NOMO-1 treated with dmso at 0.1 percent for 144 hours (cell line): ENCODE measurements around the gene FAM168A.

ENCODE experiments used
- DNase-seq: peaks from one replicate; lab custom pipeline; 2025; ENCODE audit not compliant: unreplicated experiment; lab: John Stamatoyannopoulos, UW

Gene FAM168A

GRCh38 chr11:73403541-73403940, 194.4 kb downstream of the FAM168A start:
- no peak for DNase-seq

DNA sequence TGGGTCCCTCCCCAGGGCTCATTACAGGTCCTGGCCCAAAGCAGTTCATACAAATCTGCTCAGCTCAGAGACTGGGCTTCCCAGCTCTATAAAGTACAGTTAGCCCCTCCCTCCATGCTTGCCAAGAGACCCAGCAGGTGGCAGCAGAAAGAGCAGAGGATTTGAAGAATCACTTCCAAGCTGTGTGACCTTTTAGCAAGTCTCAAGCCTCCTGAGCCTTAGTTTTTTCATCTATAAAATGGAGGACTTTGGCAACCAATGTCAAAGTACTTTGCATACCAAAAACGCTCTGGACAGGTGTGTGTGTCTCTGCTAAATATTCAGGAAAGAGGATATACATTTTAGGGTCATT, 195.1 kb downstream of the FAM168A start:
- DNase-seq: no peak

- no peak for DNase-seq
Observed at GRCh38 chr11:73401924-73402833, 195.7 kb downstream of the FAM168A start.

- DNase-seq: no peak
Observed at GRCh38 chr11:73401217-73401923, 196.5 kb downstream of the FAM168A start.

DNA sequence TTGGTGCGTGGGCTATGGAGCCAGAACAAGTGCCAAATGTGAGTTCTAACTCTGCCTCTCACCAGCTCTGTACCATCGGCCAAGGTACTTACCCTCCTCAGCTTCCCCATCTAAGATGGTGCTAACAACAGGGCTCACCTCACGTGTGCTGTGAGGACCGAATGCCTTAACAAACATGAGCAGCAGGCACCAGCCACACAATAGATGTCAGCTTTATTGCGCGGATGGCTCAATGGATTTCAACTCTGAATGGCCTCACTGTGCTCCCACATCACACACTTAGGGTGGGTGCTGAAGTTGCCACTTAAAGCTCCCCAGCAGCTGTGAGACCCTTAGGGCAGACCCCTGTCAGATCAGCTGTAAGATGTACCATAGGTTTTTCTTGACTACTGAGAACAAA, 197.6 kb downstream of the FAM168A start:
- no peak for DNase-seq

GRCh38 chr11:73399636-73400035, 198.3 kb downstream of the FAM168A start:
- DNase-seq: no peak

DNA sequence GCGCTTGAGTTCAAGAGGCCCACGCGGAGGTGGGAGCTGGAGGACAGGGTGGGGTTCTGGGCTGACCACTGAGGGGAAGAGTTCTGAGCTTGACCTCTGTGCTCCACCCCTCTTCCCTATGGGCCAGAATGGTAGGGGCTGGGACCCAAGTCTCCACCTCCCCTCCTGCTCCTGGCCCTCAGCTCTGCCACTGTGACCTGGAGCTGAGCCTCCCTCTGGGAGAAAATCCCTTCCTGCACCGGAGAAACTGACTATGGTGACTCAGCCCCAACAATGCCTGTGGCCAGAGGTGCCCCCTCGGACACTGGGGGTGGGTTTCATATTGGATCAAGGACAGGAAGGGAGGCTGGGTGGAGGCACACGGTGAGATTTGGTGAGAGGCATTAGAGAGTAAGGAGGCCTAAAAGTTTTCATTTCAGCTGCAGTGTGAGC, 198.7 kb downstream of the FAM168A start:
- DNase-seq: no peak

DNA sequence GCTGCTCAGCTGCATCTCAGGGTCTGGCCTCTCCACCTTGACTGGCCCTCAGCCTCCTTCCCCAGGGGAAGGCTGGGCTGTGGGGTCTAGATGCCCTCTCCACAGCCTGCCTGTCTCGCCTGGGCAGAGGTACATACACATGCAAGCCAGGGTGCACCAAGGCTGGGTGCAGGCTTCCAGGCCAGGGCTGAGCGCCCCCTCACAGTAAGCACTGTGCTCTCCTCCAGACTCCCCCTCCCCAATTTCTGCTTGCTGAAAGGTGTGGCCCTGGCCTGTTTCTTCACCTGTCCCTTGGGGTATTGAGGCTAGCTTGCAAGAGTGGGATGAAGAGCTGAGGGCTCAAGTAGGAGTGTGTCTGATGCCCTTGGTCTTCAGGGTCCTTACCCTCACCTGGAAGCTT, 199.2 kb downstream of the FAM168A start:
- DNase-seq: no peak

- no peak for DNase-seq
Observed at GRCh38 chr11:73398132-73398526, 199.8 kb downstream of the FAM168A start.

- no peak for DNase-seq
Observed at GRCh38 chr11:73397468-73398131, 200.3 kb downstream of the FAM168A start.

DNA sequence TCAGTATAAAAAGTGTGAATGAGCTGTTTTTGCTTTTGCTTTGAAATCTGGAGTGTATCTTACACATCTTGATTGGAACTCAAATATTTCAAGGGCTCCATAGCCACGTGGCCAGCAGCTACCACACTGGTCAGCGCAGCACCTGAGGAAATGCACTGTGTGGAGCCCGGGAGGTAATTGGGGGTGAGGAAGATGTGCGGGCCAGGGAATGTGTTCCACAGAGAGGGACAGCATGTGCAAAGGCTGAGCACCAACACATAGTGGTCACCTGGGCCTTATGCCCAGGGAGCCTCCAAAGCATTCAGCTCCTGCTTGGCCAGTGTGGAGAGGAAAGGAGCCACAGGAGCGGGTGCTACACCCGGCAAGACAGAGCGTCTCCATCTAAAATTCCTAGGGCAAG, 200.9 kb downstream of the FAM168A start:
- no peak for DNase-seq

DNA sequence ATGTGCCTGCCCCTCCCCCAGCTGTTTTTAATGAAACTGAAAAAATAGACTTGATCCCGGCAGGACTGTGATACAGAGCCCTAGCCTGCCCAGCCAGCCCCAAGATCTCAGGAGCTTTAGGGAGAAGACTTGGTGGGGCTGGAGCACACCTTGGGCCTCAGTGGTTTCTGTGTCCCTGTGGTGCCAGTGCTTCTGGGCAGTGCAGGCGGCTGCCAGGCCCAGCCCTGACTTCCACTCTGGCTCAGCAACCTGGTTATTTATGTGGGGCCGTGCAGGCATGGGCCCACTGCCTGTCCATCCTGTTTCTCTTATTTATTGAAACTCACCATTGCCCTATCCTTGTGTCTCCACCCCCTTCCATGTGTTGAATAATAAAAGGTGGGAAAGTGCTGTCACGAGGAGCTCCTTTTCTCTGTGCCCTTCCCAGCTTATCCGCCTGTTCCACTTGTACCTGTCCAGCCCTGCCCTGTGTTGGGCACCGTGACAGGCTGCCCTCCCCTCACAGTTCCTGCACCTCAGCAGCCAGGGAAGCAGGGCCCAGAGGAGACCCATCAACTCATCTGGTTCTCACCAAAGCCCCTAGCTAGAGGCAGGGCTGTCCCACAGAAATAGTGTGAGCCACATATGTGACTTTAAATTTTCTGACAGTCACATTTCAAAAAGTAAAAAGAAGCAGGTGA, 201.5 kb downstream of the FAM168A start:
- no peak for DNase-seq

DNA sequence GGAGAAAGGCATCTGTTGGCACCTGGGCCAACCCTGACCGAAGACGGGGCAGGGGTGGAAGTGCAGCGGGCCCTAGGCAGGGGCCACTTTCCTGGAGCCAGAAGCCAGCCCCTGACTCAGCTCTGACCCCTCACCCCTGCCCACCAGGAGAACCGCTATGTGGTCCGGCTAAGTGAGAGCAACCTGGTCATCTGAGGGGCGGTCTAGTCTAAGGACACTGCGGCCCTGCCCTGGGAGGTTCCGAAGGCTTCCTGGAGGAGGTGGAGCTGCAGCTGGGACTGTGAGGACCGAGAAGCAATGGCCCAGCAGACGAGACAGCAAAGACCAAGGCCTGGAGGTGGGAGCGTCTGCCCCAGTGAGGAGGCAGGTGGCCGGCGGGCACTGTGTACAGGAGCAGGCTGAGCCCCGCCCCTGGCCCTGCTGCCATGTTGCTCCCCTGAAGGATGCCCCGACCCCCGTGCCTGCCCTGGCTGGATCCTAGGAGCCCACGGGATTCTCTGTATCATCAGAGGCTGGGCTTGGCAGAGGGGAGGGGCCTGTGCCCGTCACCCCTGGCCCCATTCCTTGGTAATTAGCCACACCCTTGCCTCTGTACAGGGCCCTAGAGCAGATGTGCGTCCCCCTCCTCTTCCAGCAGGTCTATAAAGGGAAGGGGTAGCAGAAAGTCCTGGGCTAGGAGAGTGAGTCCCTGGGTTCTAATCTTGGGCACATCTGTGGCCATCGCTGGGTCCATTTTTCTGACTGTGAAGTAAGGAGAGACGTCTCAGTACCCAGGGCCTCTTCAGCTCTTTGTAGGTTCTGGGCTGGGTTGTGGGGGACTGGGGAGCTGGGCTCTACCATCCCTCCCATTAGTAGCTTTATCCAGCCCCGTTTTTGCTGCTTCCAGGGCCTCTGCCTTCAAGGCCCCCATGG, 202.4 kb downstream of the FAM168A start:
- no peak for DNase-seq

DNA sequence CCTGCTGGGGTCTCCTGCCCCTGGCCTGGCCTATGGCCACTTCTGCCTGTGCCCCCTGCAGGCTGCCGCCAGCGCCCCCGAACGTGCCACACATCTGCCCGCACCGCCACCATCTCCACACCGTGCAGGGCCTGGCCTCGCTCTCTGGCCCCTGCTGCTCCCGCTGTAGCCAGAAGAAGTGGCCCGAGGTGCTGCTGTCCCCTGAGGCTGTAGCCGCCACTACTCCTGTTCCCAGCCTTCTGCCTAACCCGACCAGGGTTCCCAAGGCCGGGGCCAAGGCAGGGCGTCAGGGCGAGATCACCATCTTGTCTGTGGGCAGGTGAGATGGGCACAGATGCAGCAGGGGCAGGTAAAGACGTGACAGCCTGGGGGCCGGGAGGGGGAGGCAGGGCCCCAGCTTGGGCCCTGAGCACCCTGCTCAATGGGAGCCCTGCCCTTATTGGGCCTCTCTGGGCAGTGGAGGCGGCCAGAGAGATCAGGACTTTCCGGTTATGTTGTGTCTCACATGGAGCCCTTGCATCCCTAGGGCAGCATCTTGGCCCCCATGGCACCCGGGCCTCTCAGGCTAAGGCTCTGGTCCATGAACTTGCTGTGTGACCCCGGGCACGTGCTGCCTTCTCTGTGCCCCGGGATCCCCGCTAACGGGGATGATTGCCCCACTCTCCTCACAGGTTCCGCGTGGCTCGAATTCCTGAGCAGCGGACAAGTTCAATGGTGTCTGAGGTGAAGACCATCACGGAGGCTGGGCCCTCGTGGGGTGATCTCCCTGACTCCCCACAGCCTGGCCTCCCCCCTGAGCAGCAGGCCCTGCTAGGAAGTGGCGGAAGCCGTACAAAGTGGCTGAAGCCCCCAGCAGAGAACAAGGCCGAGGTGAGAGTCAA, 203.3 kb downstream of the FAM168A start:
- DNase-seq: no peak

DNA sequence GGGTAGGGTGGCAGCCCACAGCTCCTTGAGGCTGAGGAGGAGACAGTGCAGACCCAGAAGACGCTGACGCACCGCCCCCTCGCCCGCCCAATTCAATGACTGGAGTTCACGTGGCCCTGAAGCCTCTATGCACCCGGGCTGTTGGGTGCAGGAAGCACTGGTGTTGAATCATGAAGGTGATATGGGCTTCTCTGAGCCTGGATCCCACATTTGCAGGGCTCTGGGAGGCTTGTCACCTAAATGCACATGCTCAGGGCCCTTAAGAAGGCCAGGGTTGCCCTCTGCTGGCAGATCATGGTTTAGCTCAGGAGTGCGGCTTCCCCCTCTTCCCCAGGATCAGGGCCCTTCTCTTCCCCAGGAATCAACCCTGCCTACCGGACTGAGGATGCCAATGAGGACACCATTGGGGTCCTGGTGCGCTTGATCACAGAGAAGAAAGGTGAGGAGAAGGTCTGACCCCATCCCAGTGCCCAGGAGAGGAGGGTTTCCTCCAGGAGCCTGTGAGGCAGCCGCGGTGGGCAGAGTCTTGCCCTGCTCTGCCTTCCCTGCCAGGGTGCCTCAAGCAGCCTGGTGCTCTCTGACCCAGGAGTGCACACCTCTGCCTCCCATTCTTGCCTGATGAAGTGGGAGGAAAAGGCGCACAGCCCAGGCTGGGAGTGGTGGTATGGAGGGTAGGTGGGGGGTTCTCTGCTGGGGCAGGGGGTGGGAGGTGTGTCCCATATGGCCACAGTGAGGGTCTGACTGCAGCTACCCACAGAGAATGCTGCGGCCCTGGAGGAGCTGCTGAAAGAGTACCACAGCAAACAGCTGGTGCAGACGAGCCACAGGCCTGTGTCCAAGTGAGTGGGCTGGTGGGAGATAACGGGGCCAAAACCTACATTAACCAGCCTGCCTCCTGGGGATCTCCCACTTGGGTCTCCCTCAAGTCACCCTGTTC, 204.2 kb downstream of the FAM168A start:
- no peak for DNase-seq

GRCh38 chr11:73393011-73393380, 204.9 kb downstream of the FAM168A start:
- DNase-seq: no peak

DNA sequence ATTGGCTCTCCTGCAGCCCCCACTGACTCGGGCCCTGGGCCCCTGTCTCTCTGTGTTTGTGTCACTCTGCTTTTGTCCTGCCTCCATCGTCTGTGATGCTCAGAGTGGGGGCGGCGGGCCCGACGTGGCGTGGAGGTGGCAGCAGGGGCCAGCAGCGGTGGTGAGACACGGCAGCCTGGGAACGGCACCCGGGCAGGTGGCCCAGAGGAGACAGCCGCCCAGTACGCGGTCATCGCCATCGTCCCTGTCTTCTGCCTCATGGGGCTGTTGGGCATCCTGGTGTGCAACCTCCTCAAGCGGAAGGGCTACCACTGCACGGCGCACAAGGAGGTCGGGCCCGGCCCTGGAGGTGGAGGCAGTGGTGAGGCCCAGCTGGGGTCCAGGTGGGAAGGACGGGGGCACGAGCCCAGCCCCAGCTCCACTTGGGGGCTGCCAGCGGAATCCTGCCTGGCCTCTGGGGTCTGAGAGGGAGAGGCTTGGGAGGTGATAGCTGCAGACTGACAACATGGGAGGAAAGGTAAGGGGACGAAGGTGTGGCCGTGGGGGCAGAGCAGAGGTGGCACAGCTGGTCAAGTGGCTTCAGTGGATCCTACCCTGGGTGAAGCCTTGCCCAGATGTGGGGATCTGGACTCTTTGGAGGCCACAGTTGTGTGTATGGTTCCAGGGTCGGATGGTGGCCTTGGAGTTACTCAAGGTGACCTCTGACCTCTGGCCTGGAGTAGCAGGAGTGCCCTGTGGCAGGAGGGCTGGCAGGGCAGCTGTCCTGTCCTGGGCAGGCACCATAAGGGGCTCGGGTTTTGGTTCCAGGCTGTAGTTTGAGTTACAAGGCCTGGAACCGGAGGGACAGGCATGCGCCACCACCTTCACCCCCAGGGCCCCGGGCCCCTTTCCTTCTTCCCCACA, 205.6 kb downstream of the FAM168A start:
- DNase-seq: no peak
